K562 (cell line): ENCODE measurements around the gene EIF2S2. TPM values are rescaled to one million over a fixed set of nuclear protein-coding genes. Genes with fewer than 3 reads are reported as not detected.

Experiments used
- BRD9 ChIP-seq: fragments of 450-650 bp; IDR thresholded peaks from 2 replicates; pipeline ENCODE4 v1.6.1; 2018; ENCODE audit warnings: low read depth; ENCODE audit not compliant: partially characterized antibody
- CAMTA2 ChIP-seq: fragments of 250-450 bp; sonication (Bioruptor Pico); conservative IDR thresholded peaks from 2 replicates; pipeline ENCODE4 v1.5.1; 2022
- CBX8 ChIP-seq: fragments of 200-600 bp; sonication (generic); IDR thresholded peaks from 2 replicates; pipeline ENCODE4 v1.6.1; 2012; ENCODE audit warnings: borderline replicate concordance, mixed run types, low read depth, mild to moderate bottlenecking, moderate library complexity, mixed read lengths, low read length, control low read depth, inconsistent platforms; ENCODE audit not compliant: poor library complexity, severe bottlenecking; ENCODE audit errors: extremely low read depth
- EP400 ChIP-seq: fragments of 450-650 bp; IDR thresholded peaks from 2 replicates; pipeline ENCODE4 v1.6.1; 2017; ENCODE audit warnings: antibody characterized with exemption, mild to moderate bottlenecking, moderate library complexity
- FOXM1 ChIP-seq, 2 experiments: fragments of 450-650 bp in 1 of 2; sonication (generic) in 1 of 2; formaldehyde crosslinking in 1 of 2; IDR thresholded peaks; 2 replicates each; pipeline versions ENCODE4 v1.6.1 to v1.9.0; 2017 to 2022; ENCODE audit warnings: low read depth in 2 of 2, mild to moderate bottlenecking in 2 of 2, missing genetic modification reagents in 1 of 2, moderate library complexity in 1 of 2
- MAFK ChIP-seq: IDR thresholded peaks from 2 replicates; pipeline ENCODE4 v1.6.1; 2011; ENCODE audit warnings: low read length, improper control_type of control experiment
- NR0B1 ChIP-seq: fragments of 450-650 bp; IDR thresholded peaks from one replicate; pipeline ENCODE4 v1.6.1; 2018; ENCODE audit warnings: mild to moderate bottlenecking, moderate library complexity; ENCODE audit not compliant: partially characterized antibody
- PHTF2 ChIP-seq: fragments of 250-450 bp; sonication (Bioruptor Pico); IDR thresholded peaks from 2 replicates; pipeline ENCODE4 v1.5.0; 2021; ENCODE audit warnings: mild to moderate bottlenecking
- TCF3 ChIP-seq: sonication (generic); formaldehyde crosslinking; IDR thresholded peaks from 2 replicates; pipeline ENCODE4 v1.4.0; 2020; ENCODE audit warnings: mild to moderate bottlenecking, missing genetic modification reagents
- TGIF2 ChIP-seq: sonication (generic); formaldehyde crosslinking; IDR thresholded peaks from 2 replicates; pipeline ENCODE4 v1.8.1; 2022; ENCODE audit warnings: mild to moderate bottlenecking, missing genetic modification reagents, moderate library complexity
- TRIM24 ChIP-seq, 2 experiments: fragments of 450-650 bp; IDR thresholded peaks; 2 replicates each; pipeline ENCODE4 v1.6.1; 2016
- ZBTB26 ChIP-seq: fragments of 450-650 bp; formaldehyde crosslinking; IDR thresholded peaks from 2 replicates; pipeline ENCODE4 v1.4.0; 2022; ENCODE audit warnings: missing genetic modification characterization
- ZBTB33 ChIP-seq: sonication (generic); formaldehyde crosslinking; IDR thresholded peaks from 2 replicates; pipeline ENCODE4 v1.8.1; 2023; ENCODE audit warnings: mild to moderate bottlenecking, missing genetic modification reagents
- ZNF121 ChIP-seq: sonication (generic); formaldehyde crosslinking; conservative IDR thresholded peaks from 2 replicates; pipeline ENCODE4 v1.8.0; 2022; ENCODE audit warnings: missing genetic modification reagents
- ZNF133 ChIP-seq: fragments of 250-450 bp; sonication (Bioruptor Pico); IDR thresholded peaks from 2 replicates; pipeline ENCODE4 v1.4.0; 2020; ENCODE audit warnings: mild to moderate bottlenecking
- ZNF395 ChIP-seq: fragments of 200-800 bp; sonication (Bioruptor generic); IDR thresholded peaks from 2 replicates; pipeline ENCODE4 v1.6.1; 2017; ENCODE audit warnings: missing genetic modification characterization, missing compliant biosample characterization
- ZNF609 ChIP-seq: sonication (generic); formaldehyde crosslinking; IDR thresholded peaks from 2 replicates; pipeline ENCODE4 v1.8.1; 2023; ENCODE audit warnings: missing genetic modification reagents, mild to moderate bottlenecking, borderline replicate concordance
- polyA plus RNA-seq, 8 experiments: library from polyadenylated mRNA; depleted of rRNA in 4 of 8; stranded (reverse) in 5 of 8; unstranded in 3 of 8; fragments of >200 nt; fragmentation: Nextera tagmentation in 2 of 8; fragmentation: Illumina TruSeq in 1 of 8; extraction: Ambion mirVana in 2 of 8; extraction: Trizol in 1 of 8; gene quantifications; 2 replicates each; pipeline versions ENCODE4 v1.2.1 to v1.2.3, GENCODE V29; 2011 to 2014; ENCODE audit warnings: inconsistent platforms in 1 of 8, missing spikeins in 1 of 8
- total RNA-seq, 7 experiments: library from RNA; depleted of rRNA in 6 of 7; stranded (reverse); fragments of >200 nt in 6 of 7; fragmentation: Illumina TruSeq in 2 of 7; extraction: Trizol in 2 of 7; gene quantifications; 2 replicates each; pipeline versions ENCODE4 v1.2.1 to v1.2.3, GENCODE V29; 2011 to 2021; ENCODE audit warnings: low replicate concordance in 1 of 7

EIF2S2 gene
- total and polyA plus RNA-seq, 9 of the 15 experiments (the other 6 are each of a cell fraction or from before 2014, with no cell fraction given), result 79.7 to 220 (median 154) TPM

GRCh38 chr20:34127792-34128191, 15.7 kb upstream of the EIF2S2 start (continued):
- TF ChIP-seq ZBTB33 (no peak), NR0B1 (no peak), TGIF2 (no peak), TCF3 (peak; percentile 85), EP400 (no peak), ZNF609 (CRISPR knock-in tag) (no peak), ZNF121 (CRISPR knock-in tag) (no peak), PHTF2 (CRISPR knock-in tag) (no peak), BRD9 (no peak), CBX8 (no peak), ZNF395 (CRISPR knock-in tag) (no peak), ZBTB26 (CRISPR knock-in tag) (no peak), TRIM24 (IDR thresholded peaks at IDR 0.05) (peak in 1 of 2 experiments; percentile 54; a peak in 1 of 4 replicates), FOXM1 (IDR thresholded peaks at IDR 0.05; ENCODE audit: low read depth) (0 out of 2 replicates have a peak, but pooled peaks have one; percentile 17), FOXM1 (CRISPR knock-in tag; IDR thresholded peaks at IDR 0.05; ENCODE audit: low read depth) (no peak), CAMTA2 (CRISPR knock-in tag) (no peak), ZNF133 (CRISPR knock-in tag) (no peak), MAFK (no peak)
